T-helper 17 cell (primary cell): ENCODE results near the gene ASS1. TPM values are rescaled to one million over a fixed set of nuclear protein-coding genes. Genes with fewer than 3 reads are reported as not detected.

ENCODE experiments used
- ATAC-seq: fragments of 150-1000 bp; cut with Tn5 transposase; 2 replicates; pipeline ENCODE4 v1.10.0; 2021; ENCODE audit warnings: mild to moderate bottlenecking, moderate library complexity
- DNase-seq, 3 donors: peaks; one replicate each; pipeline versions ENCODE4 v3.0.0 to v3.0.0-alpha.2; 2020 to 2021
- H3K9me3 ChIP-seq: one replicate; pipeline ENCODE4 v1.7.0; 2013; ENCODE audit warnings: low read length, mild to moderate bottlenecking; ENCODE audit not compliant: control insufficient read depth, poor library complexity, severe bottlenecking
- H3K27ac Mint-ChIP-seq: one replicate; pipeline ENCODE4 v1.8.0; 2022; ENCODE audit warnings: mild to moderate bottlenecking, moderate library complexity, mixed read lengths
- H3K27me3 Mint-ChIP-seq: one replicate; pipeline ENCODE4 v1.8.0; 2022; ENCODE audit warnings: mixed read lengths
- H3K36me3 Mint-ChIP-seq: one replicate; pipeline ENCODE4 v1.8.0; 2022; ENCODE audit warnings: low read depth, mixed read lengths
- H3K4me1 Mint-ChIP-seq: one replicate; pipeline ENCODE4 v1.8.0; 2022; ENCODE audit warnings: mild to moderate bottlenecking, mixed read lengths
- H3K4me3 Mint-ChIP-seq: one replicate; pipeline ENCODE4 v1.8.0; 2022; ENCODE audit warnings: mild to moderate bottlenecking, moderate library complexity, mixed read lengths
- total RNA-seq, 4 donors: library from RNA in 2 of 4; stranded (reverse) in 2 of 4; gene quantifications; one replicate each; pipeline ENCODE4 v1.2.3 and lab custom pipeline; 2022 to 2026

The ASS1 gene
- total RNA-seq, 2 donors from 2014 or later: not detected

- H3K4me3 Mint-ChIP-seq: no peak overlapping the region
- H3K27me3 Mint-ChIP-seq: peaks cover 23% of the 10 kb centered on the region
- H3K36me3 Mint-ChIP-seq: no peaks in the 10 kb centered on the region
Observed at GRCh38 chr9:130526854-130527650, 82.3 kb downstream of the ASS1 start.

GRCh38 chr9:130527651-130528310, 83.0 kb downstream of the ASS1 start:
- peaks cover 26% of the 10 kb centered on the region for H3K27me3 Mint-ChIP-seq
- no peak overlapping the region for H3K27ac Mint-ChIP-seq
- no peak overlapping the region for H3K4me3 Mint-ChIP-seq
- H3K9me3 ChIP-seq: no peaks in the 10 kb centered on the region
- H3K4me1 Mint-ChIP-seq: peaks cover 2% of the 10 kb centered on the region
- DNase-seq (no peak), ATAC-seq (no peak)
- no peaks in the 10 kb centered on the region for H3K36me3 Mint-ChIP-seq

More at GRCh38 chr9:130526854-130527650, 82.3 kb downstream of the ASS1 start:
- H3K9me3 ChIP-seq: no peaks in the 10 kb centered on the region
- Mint-ChIP-seq H3K4me1 (peaks cover 2% of the 10 kb centered on the region), H3K27ac (no peak overlapping the region)
- no peak for ATAC-seq
- DNase-seq: no peak

- no peak for ATAC-seq
- Mint-ChIP-seq H3K4me3 (no peak overlapping the region), H3K27me3 (peaks cover 29% of the 10 kb centered on the region), H3K4me1 (peaks cover 2% of the 10 kb centered on the region), H3K27ac (no peak overlapping the region), H3K36me3 (no peaks in the 10 kb centered on the region)
- no peak for DNase-seq
- H3K9me3 ChIP-seq: no peaks in the 10 kb centered on the region
Observed at GRCh38 chr9:130528674-130529073, 83.9 kb downstream of the ASS1 start.

GRCh38 chr9:130530938-130531337, 86.2 kb downstream of the ASS1 start:
- H3K27ac Mint-ChIP-seq: no peak overlapping the region
- no peaks in the 10 kb centered on the region for H3K36me3 Mint-ChIP-seq
- DNase-seq (no peak), ATAC-seq (no peak)
- peaks cover 44% of the 10 kb centered on the region for H3K27me3 Mint-ChIP-seq
- no peaks in the 10 kb centered on the region for H3K9me3 ChIP-seq
- no peak overlapping the region for H3K4me3 Mint-ChIP-seq
- peaks cover 2% of the 10 kb centered on the region for H3K4me1 Mint-ChIP-seq

- no peak overlapping the region for H3K27ac Mint-ChIP-seq
- no peak overlapping the region for H3K4me3 Mint-ChIP-seq
- peaks cover 2% of the 10 kb centered on the region for H3K4me1 Mint-ChIP-seq
- ATAC-seq: no peak
- no peak for DNase-seq
- no peaks in the 10 kb centered on the region for H3K9me3 ChIP-seq
- peaks cover 50% of the 10 kb centered on the region for H3K27me3 Mint-ChIP-seq
- no peaks in the 10 kb centered on the region for H3K36me3 Mint-ChIP-seq
Observed at GRCh38 chr9:130531670-130532069, 86.9 kb downstream of the ASS1 start.

- H3K36me3 Mint-ChIP-seq: no peaks in the 10 kb centered on the region
- no peak for ATAC-seq
Observed at GRCh38 chr9:130532426-130533080, 87.8 kb downstream of the ASS1 start.

GRCh38 chr9:130535818-130536521, 91.2 kb downstream of the ASS1 start:
- H3K4me3 Mint-ChIP-seq: no peak overlapping the region
- peaks cover 13% of the 10 kb centered on the region for H3K4me1 Mint-ChIP-seq
- H3K9me3 ChIP-seq: no peaks in the 10 kb centered on the region
- H3K27ac Mint-ChIP-seq: no peak overlapping the region
- peaks cover 74% of the 10 kb centered on the region for H3K27me3 Mint-ChIP-seq
- peaks cover 10% of the 10 kb centered on the region for H3K36me3 Mint-ChIP-seq
- no peak for DNase-seq
- ATAC-seq: no peak

More at GRCh38 chr9:130532426-130533080, 87.8 kb downstream of the ASS1 start:
- H3K4me3 Mint-ChIP-seq: no peak overlapping the region
- no peak overlapping the region for H3K27ac Mint-ChIP-seq
- H3K4me1 Mint-ChIP-seq: peaks cover 4% of the 10 kb centered on the region
- H3K27me3 Mint-ChIP-seq: peaks cover 50% of the 10 kb centered on the region
- H3K9me3 ChIP-seq: no peaks in the 10 kb centered on the region
- no peak for DNase-seq

- H3K9me3 ChIP-seq: no peaks in the 10 kb centered on the region
- ATAC-seq: no peak
- no peak overlapping the region for H3K4me3 Mint-ChIP-seq
- DNase-seq: no peak
- H3K4me1 Mint-ChIP-seq: peaks cover 13% of the 10 kb centered on the region
- peak overlapping the region; percentile 29 for H3K27ac Mint-ChIP-seq
- peaks cover 77% of the 10 kb centered on the region for H3K27me3 Mint-ChIP-seq
- peaks cover 10% of the 10 kb centered on the region for H3K36me3 Mint-ChIP-seq
Observed at GRCh38 chr9:130536701-130537107, 91.9 kb downstream of the ASS1 start.

- Mint-ChIP-seq H3K27me3 (peaks cover 81% of the 10 kb centered on the region), H3K36me3 (peaks cover 10% of the 10 kb centered on the region), H3K4me1 (peaks cover 13% of the 10 kb centered on the region), H3K4me3 (peak overlapping the region; percentile 61), H3K27ac (no peak overlapping the region)
- DNase-seq: no peak
- ATAC-seq: no peak
- H3K9me3 ChIP-seq: no peaks in the 10 kb centered on the region
Observed at GRCh38 chr9:130537346-130538050, 92.7 kb downstream of the ASS1 start.

- Mint-ChIP-seq H3K4me3 (no peak overlapping the region), H3K36me3 (peaks cover 12% of the 10 kb centered on the region), H3K27ac (no peak overlapping the region), H3K4me1 (peaks cover 13% of the 10 kb centered on the region), H3K27me3 (peaks cover 78% of the 10 kb centered on the region)
- H3K9me3 ChIP-seq: no peaks in the 10 kb centered on the region
- DNase-seq (no peak), ATAC-seq (no peak)
Observed at GRCh38 chr9:130539420-130540223, 94.9 kb downstream of the ASS1 start.

GRCh38 chr9:130541533-130541932, 96.8 kb downstream of the ASS1 start:
- peaks cover 65% of the 10 kb centered on the region for H3K27me3 Mint-ChIP-seq
- no peak overlapping the region for H3K4me3 Mint-ChIP-seq

GRCh38 chr9:130542038-130542437, 97.3 kb downstream of the ASS1 start:
- DNase-seq: no peak
- no peaks in the 10 kb centered on the region for H3K9me3 ChIP-seq
- H3K36me3 Mint-ChIP-seq: peaks cover 12% of the 10 kb centered on the region
- no peak for ATAC-seq
- H3K4me3 Mint-ChIP-seq: no peak overlapping the region
- peaks cover 60% of the 10 kb centered on the region for H3K27me3 Mint-ChIP-seq
- no peak overlapping the region for H3K27ac Mint-ChIP-seq
- H3K4me1 Mint-ChIP-seq: peaks cover 9% of the 10 kb centered on the region

More at GRCh38 chr9:130541533-130541932, 96.8 kb downstream of the ASS1 start:
- no peaks in the 10 kb centered on the region for H3K9me3 ChIP-seq
- H3K4me1 Mint-ChIP-seq: peaks cover 13% of the 10 kb centered on the region
- ATAC-seq (no peak), DNase-seq (no peak)
- H3K27ac Mint-ChIP-seq: no peak overlapping the region
- peaks cover 12% of the 10 kb centered on the region for H3K36me3 Mint-ChIP-seq
